ENCODE data around the gene ATG4C.
A peak's percentile ranks its signal among the peaks of the same experiment; 100 is the strongest.
"Not testable (repeated sequence)": the region's sequence is repeated elsewhere in the genome, so short reads cannot be mapped to it uniquely, and the experiment has no call there.

ATG4C gene

DNA sequence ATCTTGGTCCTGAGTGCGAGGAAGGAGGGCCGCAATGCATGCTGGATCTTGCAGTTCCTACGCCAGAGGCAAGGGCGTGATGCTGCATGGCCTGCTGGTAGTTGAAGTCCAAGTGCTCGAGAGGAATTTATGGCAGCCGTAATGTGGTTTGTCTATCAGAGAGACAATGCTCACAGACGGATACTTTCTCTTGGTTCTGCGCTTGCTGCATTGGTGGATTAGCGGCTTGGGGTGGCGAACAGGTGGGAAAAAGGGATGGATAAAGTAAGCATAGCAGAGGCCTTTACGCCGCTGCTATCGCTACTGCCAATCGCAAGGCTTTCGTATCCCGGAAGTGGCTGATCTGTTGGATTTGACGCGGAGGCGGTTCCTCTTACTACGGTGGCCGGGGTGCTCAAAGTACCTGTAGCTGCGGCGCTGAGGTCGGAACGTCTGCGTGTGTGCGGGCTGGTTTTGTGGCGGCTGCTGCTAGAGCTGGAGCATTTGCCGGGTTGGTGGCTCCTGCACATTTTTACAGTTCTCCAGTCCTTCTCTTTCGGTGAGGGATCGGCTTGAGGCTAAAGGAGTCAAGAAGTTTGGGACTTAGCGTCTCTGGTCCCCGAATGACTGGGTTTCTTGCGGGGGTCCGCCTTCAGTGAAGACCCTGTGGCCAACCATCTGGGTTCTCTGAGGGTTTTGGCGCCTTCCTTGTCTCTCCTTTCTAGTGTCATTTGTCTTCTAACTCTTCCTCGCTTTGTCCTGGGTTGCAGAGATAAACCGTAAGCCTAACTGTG, at the start of gene ATG4C:
Gene ATG4C, plus strand, starts transcription at position 397 of the 773 bp plus-strand sequence. CDS start 19,655 bp downstream, outside the sequence.
- peak; percentile 89 for DNase-seq

DNA sequence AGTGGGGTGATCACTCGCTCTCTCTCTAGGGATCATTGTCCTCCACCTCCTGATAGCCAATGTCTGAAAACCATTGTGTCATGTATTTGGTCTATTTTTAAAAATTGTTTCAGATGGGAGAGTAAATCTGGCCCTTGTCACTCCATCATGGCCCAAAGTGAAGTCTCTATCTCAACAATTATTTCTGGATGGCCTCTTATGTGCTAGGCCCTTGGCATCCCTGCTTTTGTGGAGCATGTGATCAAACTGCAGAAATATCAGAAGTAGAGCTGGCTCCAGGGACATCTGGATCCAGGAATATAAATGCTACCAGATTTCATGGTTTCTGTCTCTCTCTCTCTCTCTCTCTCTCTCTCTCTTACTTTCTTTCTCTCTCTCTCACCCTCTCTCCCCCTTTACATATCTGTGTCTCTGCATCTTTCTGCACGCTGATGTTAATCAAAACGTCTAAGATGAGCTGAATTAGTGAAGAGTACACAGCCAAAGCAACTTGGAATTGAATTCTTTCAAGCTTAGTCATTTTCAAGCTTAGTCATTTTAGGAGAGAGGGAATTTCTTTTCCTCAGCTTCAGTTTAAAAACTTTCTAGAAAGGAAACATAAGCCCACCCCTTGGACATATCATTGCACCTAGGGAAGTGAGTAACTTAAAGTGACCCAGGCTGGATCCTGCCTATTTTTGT, 48.3 kb upstream of the ATG4C start:
- DNase-seq: no peak

DNA sequence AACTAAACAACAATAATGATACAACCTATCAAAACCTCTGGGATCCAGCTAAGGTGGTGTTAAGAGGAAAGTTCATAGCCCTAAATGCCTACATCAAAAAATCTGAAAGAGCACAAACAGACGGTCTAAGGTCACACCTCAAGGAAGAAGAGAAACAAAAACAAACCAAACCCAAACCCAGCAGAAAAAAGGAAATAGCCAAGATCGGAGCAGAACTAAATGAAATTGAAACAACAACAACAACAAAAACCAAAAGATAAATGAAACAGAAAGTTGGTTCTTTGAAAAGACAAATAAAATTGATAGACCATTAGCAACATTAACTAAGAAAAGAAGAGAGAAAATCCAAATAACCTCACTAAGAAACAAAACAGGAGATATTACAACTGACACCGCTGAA, 43.2 kb upstream of the ATG4C start:
- DNase-seq: not testable (repeated sequence)

GRCh38 chr1:62744611-62745577, 39.0 kb upstream of the ATG4C start:
- no peak for DNase-seq

- DNase-seq: no peak
These were observed 37.7 kb upstream of the ATG4C start for GRCh38 chr1:62746086-62746808.

GRCh38 chr1:62746809-62747138, 37.2 kb upstream of the ATG4C start:
- DNase-seq: no peak

DNA sequence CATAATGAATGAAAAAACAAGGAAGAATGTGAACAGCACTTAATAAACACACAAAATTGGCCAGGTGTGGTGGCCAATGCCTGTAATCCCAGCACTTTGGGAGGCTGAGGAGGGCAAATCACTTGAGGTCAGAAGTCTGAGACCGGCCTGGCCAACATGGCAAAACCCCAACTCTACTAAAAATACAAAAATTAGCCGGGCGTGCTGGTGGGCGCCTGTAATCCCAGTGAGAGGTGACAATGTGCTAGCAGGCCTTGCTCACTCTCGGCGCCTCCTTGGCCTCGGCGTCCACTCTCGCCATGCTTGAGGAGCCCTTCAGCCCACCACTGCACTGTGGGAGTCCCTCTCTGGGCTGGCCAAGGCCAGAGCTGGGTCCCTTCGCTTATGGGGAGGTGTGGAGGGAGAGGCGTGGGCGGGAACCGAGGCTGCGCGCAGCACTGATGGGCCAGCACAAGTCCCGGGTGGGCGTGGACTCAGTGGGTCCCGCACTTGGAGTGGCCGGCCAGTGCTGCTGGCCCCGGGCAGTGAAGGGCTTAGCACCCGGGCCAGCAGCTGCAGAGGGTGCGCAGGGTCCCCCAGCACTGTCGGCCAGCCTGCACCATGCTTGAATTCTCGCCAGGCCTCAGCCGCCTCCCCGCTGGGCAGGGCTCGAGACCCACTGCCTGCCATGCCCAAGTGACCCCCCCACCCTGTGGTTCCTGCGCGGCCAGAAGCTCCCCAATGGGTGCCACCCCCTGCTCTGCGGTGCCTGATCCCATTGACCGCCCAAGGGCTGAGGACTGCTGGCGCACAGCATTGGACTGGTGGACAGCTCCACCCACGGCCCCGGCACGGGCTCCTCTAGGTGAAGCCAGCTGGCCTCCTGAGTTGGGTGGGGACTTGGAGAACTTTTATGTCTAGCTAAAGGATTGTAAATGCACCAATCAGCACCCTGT, 30.6 kb upstream of the ATG4C start:
- DNase-seq: no peak

DNA sequence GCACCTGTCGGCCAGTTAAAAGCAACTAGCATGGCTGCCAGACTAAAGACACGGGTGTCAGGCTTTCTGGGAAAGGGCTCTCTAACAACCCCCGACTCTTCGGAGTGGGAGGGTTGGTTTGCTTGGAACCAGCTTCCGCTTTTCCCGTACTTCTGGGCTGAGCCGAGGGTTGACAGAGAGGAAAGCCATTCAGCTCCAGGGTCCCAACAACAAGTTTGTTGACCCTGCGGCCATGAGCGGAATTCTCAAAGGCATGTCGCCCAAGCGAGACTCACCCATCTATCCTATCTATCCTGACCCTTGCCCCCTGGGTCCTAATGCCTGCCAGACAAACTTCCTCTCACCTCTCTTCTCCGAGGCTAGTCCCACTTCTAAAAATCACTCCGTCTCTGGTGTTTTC, 29.0 kb upstream of the ATG4C start:
- not testable (repeated sequence) for DNase-seq

GRCh38 chr1:62756255-62756884, 27.6 kb upstream of the ATG4C start:
- not testable (repeated sequence) for DNase-seq

- not testable (repeated sequence) for DNase-seq
These were observed 24.6 kb upstream of the ATG4C start for GRCh38 chr1:62759232-62759875.

GRCh38 chr1:62760021-62760782, 23.7 kb upstream of the ATG4C start:
- not testable (repeated sequence) for DNase-seq

DNA sequence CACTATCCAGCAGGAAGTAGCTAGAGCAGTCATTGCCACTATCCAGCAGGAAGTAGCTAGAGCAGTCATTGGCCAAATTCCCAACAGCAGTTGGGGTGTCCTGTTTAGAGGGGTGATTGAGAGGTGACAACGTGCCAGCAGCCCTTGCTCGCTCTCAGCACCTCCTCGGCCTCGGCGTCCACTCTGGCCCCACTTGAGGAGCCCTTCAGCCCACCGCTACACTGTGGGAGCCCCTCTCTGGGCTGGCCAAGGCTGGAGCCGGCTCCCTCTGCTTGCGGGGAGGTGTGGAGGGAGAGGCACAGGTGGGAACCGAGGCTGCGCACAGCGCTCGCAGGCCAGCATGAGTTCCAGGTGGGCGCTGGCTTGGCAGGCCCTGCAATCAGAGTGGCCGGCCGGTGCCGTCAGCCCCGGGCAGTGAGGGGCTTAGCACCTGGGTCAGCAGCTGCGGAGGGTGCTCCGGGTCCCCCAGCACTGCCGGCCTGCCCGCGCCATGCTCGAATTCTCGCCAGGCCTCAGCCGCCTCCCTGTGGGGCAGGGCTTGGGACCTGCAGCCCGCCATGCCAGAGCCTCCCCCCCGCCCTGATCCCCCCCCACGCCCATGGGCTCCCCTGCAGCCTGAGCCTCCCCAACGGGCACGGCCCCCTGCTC, 22.6 kb upstream of the ATG4C start:
- not testable (repeated sequence) for DNase-seq

GRCh38 chr1:62762027-62762426, 21.9 kb upstream of the ATG4C start:
- DNase-seq: not testable (repeated sequence)

GRCh38 chr1:62765981-62766380, 18.0 kb upstream of the ATG4C start:
- no peak for DNase-seq

DNA sequence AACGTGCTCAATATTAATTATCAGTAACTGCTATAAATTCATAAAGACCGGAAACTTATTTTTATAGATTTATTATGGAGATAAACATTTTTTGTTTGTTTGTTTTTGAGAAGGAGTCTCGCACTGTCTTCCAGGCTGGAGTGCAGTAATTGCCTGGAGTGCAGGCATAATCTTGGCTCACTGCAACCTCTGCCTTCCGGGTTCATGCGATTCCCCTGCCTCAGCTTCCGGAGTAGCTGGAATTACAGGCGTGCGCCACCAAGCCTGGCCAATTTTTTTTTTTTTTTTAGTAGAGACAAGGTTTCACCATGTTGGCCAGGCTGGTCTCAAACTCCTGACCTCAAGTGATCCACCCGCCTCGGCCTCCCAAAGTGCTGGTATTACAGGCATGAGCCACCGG, 15.4 kb upstream of the ATG4C start:
- not testable (repeated sequence) for DNase-seq

DNA sequence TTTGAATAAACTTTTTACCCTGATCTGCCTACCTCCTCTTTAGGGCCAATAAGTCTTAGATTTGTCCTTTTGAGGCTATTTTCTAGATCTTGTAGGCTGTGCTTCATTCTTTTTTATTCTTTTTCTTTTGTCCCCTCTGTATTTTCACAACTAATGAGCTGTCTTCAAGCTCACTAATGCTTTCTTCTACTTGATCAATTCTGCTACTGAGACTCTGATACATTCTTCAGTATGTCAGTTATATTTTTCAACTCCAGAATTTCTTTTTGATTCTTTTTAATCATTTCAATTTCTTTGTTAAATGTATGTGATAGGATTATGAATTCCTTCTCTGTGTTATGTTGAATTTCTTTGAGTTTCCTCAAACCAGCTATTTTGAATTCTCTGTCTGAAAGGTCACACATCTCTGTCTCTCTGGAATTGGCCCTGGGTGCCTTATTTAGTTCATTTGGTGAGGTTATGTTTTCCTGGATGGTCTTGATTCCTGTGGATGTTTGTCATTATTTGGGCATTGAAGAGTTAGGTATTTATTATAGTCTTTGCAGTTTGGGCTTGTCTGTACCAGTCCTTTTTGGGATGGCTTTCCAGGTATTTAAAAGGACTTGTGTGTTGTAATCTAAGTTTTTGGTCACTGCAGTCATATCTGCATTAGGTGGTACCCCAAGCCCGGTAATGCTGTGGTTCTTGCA, 11.2 kb upstream of the ATG4C start:
- no peak for DNase-seq

DNA sequence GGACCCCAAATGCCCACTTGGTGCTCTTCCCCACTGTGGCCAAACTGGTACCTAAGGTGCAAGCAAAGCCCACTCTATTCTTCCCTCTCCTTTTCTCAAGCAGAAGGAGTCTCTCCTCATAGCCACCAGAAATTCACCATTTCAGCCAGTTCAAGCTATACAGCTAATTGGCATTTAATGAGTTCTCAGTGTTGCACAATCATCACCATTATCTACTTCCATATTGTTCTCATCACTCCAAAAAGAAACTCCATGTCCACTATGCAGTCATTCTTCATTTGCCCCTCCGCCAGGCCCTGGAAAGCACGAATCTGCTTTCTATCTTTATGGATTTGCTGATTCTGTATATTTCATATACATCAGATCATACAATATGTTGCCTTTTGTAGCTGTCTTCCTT, 9.9 kb upstream of the ATG4C start:
- DNase-seq: no peak

DNA sequence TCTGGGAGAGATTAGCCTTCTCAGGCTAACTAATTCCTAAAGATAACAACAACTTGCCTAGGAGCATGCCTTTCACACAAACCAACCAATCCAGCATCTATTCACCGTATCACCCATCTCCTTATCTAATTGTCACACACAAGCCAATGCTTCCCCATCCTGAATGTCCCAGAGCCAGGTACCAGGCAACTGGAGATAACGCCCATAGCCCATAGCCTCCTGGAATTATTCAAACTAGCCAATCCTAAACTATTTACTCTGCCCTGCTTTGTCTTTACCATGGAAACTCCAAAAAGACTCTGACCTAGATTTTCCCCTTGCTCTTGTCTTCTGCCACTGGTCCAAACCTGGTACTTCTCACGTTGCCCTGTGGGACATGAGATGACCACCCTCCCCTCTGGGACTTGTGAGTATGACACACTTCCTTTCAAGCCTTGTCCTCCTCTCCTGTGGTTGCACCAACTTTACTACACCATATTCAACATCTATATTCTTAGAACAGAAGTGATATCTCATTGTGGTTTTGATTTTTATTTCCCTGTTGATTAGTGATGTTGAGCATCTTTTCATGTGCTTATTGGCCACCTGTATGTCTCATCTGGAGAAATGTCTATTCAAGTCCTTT, 8.8 kb upstream of the ATG4C start:
- no peak for DNase-seq

All from activated gamma-delta T cell treated with Interleukin-2 at 50 U/mL for 16 hours (primary cell).